Measurements from ENCODE around the gene SOD2. TPM values are rescaled to one million over a fixed set of nuclear protein-coding genes. Genes with fewer than 3 reads are reported as not detected.

The SOD2 gene
- total and polyA plus RNA-seq, 2 donors (not counting 3 experiments of a cell fraction or from before 2014, with no cell fraction given) = 31.6 to 62.7 TPM

DNA sequence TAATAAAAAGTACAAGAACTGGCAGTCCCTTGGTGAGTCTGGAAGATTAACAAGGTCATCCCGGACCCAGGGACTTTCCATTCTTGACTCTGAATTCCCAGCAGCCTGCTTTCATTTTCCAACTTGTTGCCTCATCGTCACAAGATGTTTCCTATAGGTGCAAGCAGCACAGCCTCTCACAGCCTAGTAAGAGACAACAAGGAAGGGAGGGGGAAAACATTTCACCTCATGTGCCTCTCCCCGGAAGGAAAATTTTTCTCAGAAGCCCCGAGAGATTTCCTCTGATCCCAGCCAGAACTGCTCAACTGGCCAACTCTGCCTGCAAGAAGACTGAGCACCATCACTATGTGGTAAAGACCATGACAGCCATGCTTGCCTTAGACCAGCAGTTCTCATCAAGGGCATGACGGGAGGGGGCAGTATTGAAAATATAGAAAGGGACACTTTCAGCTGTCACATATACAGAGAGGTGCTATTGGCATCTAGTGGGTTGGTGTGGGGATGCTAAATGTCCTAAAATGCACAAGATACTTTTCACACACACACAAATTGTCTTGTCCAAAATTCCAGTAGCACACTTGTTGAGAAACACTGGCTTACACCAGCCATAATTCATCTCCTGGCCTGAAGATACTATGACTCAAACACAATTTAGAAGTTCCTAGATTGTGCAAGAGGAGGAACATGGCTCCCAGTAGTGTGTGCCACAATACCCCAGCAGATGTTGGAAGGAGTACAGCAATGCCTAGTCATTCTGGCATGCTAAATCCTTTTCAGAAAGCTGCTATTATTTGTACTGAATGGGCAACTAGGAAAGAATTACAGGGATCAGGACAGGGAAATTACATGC is 23.4 kb upstream of the SOD2 start:
- no peak overlapping the region for H3K4me2 ChIP-seq (ENCODE audit: insufficient read depth, low read length)
- CTCF ChIA-PET = interaction anchor here (1.6 kb wide), 1 partner anchor 10 kb away, joined by 5 read pairs; the partner anchor contains the start of gene WTAP
- H3K4me1 ChIP-seq (ENCODE audit: control insufficient read depth, extremely low read depth, insufficient read depth, low read length) = no peaks in the 10 kb centered on the region
- no peak overlapping the region for H3K27ac ChIP-seq (ENCODE audit: insufficient read depth, low read depth, low read length)
- no peak for DNase-seq (ENCODE audit: low read depth, low spot score)
- H3K36me3 ChIP-seq (ENCODE audit: control insufficient read depth in 2 of 2, extremely low read depth in 1 of 2, insufficient read depth in 2 of 2, low read length in 2 of 2) = no peaks in the 10 kb centered on the region
- no peaks in the 10 kb centered on the region for H3K9me3 ChIP-seq (replicated peaks; ENCODE audit: control insufficient read depth, insufficient read depth, low read length)
- dilution Hi-C loops (cut with MboI; ENCODE audit: extremely low pct_ligation_motif_present, low sequenced_read_pairs) (no loop called here), intact Hi-C loops (cut with micrococcal nuclease) (no loop called here)
- no peak for TF ChIP-seq JUN (IDR thresholded peaks at IDR 0.05; ENCODE audit: borderline replicate concordance, insufficient read depth, insufficient read length, low read depth)
- TF ChIP-seq, protein P1, sequence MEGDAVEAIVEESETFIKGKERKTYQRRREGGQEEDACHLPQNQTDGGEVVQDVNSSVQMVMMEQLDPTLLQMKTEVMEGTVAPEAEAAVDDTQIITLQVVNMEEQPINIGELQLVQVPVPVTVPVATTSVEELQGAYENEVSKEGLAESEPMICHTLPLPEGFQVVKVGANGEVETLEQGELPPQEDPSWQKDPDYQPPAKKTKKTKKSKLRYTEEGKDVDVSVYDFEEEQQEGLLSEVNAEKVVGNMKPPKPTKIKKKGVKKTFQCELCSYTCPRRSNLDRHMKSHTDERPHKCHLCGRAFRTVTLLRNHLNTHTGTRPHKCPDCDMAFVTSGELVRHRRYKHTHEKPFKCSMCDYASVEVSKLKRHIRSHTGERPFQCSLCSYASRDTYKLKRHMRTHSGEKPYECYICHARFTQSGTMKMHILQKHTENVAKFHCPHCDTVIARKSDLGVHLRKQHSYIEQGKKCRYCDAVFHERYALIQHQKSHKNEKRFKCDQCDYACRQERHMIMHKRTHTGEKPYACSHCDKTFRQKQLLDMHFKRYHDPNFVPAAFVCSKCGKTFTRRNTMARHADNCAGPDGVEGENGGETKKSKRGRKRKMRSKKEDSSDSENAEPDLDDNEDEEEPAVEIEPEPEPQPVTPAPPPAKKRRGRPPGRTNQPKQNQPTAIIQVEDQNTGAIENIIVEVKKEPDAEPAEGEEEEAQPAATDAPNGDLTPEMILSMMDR (IDR thresholded peaks at IDR 0.05; ENCODE audit: extremely low read depth in 1 of 2, insufficient read depth in 1 of 2, low read depth in 1 of 2, low read length in 2 of 2) = no peak
- no peak overlapping the region for H2AFZ ChIP-seq (ENCODE audit: low read depth, low read length)
- no peak for FAIRE-seq
- no peaks in the 10 kb centered on the region for H3K27me3 ChIP-seq (ENCODE audit: control insufficient read depth in 2 of 2, insufficient read depth in 2 of 2, low read length in 2 of 2)
- H4K20me1 ChIP-seq (replicated peaks; ENCODE audit: control insufficient read depth, extremely low read depth, insufficient read depth, low read length) = no peaks in the 10 kb centered on the region
- BruUV-seq (replicated peaks) = no TSS peak
- H3K79me2 ChIP-seq (ENCODE audit: control insufficient read depth, insufficient read depth, low read length) = no peaks in the 10 kb centered on the region
- H3K4me3 ChIP-seq (replicated peaks in 1 of 3; ENCODE audit: insufficient read depth in 1 of 3, low read depth in 1 of 3, low read length in 3 of 3) = no peak overlapping the region
- H3K9me1 ChIP-seq (replicated peaks; ENCODE audit: control insufficient read depth, extremely low read depth, insufficient read depth, low read length) = no peaks in the 10 kb centered on the region
- POLR2A ChIA-PET = no interaction called here
- no peak overlapping the region for H3K9ac ChIP-seq (replicated peaks; ENCODE audit: extremely low read depth, insufficient read depth, low read length)

DNA sequence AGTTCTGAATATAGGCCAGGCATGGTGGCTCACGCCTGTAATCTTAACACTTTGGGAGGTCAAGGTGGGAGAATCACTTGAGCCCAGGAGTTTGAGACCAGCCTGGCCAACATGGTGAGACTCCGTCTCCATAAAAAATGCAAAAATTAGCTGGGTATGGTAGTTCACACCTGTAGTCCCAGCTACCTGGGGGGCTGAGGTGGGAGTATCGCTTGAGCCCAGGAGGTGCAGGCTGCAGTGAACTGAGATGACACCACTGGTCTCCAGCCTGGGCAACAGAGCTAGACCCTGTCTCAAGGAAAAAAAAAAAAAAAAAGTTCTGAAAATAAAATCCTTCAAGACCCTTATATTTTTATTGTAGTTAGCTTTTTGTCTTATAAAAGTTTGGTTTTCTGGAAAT is 22.6 kb upstream of the SOD2 start:
- ChIA-PET POLR2A (no interaction called here), CTCF (no interaction called here)
- H3K4me2 ChIP-seq (ENCODE audit: insufficient read depth, low read length) = no peak overlapping the region
- DNase-seq (ENCODE audit: low read depth, low spot score) (no peak), FAIRE-seq (no peak)
- H2AFZ ChIP-seq (ENCODE audit: low read depth, low read length) = no peak overlapping the region
- BruUV-seq (replicated peaks) = no TSS peak
- no peak overlapping the region for H3K27ac ChIP-seq (ENCODE audit: insufficient read depth, low read depth, low read length)
- H3K9ac ChIP-seq (replicated peaks; ENCODE audit: extremely low read depth, insufficient read depth, low read length) = no peak overlapping the region
- H3K4me3 ChIP-seq (replicated peaks in 1 of 3; ENCODE audit: insufficient read depth in 1 of 3, low read depth in 1 of 3, low read length in 3 of 3) = no peak overlapping the region
- intact Hi-C loops (cut with micrococcal nuclease) (no loop called here), dilution Hi-C loops (cut with MboI; ENCODE audit: extremely low pct_ligation_motif_present, low sequenced_read_pairs) (no loop called here)
- no peaks in the 10 kb centered on the region for H3K4me1 ChIP-seq (ENCODE audit: control insufficient read depth, extremely low read depth, insufficient read depth, low read length)
- TF ChIP-seq POLR2A (IDR thresholded peaks at IDR 0.05; ENCODE audit: low read depth, low read length) (no peak), JUN (IDR thresholded peaks at IDR 0.05; ENCODE audit: borderline replicate concordance, insufficient read depth, insufficient read length, low read depth) (no peak), POLR2AphosphoS5 (IDR thresholded peaks at IDR 0.05; ENCODE audit: insufficient read depth, low read depth, low read length) (no peak), GATA2 (IDR thresholded peaks at IDR 0.05; ENCODE audit: insufficient read depth, insufficient read length, low read depth, low read length) (no peak), FOS (IDR thresholded peaks at IDR 0.05; ENCODE audit: borderline replicate concordance, insufficient read depth, low read length) (no peak), EZH2 (IDR thresholded peaks at IDR 0.05; ENCODE audit: borderline replicate concordance, low read depth, low read length, severe bottlenecking) (no peak), MYC (IDR thresholded peaks at IDR 0.05; ENCODE audit: low read depth, low read length) (no peak)
- TF ChIP-seq, protein P1 (IDR thresholded peaks at IDR 0.05; ENCODE audit: extremely low read depth in 1 of 2, insufficient read depth in 1 of 2, low read depth in 1 of 2, low read length in 2 of 2) = no peak
- TF ChIP-seq, protein P2, sequence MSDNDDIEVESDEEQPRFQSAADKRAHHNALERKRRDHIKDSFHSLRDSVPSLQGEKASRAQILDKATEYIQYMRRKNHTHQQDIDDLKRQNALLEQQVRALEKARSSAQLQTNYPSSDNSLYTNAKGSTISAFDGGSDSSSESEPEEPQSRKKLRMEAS (IDR thresholded peaks at IDR 0.05; ENCODE audit: insufficient read depth, insufficient read length) = no peak
- H3K79me2 ChIP-seq (ENCODE audit: control insufficient read depth, insufficient read depth, low read length) = no peaks in the 10 kb centered on the region
- no peaks in the 10 kb centered on the region for H3K36me3 ChIP-seq (ENCODE audit: control insufficient read depth in 2 of 2, extremely low read depth in 1 of 2, insufficient read depth in 2 of 2, low read length in 2 of 2)
- H4K20me1 ChIP-seq (replicated peaks; ENCODE audit: control insufficient read depth, extremely low read depth, insufficient read depth, low read length) = no peaks in the 10 kb centered on the region
- H3K9me3 ChIP-seq (replicated peaks; ENCODE audit: control insufficient read depth, insufficient read depth, low read length) = no peaks in the 10 kb centered on the region
- no peaks in the 10 kb centered on the region for H3K27me3 ChIP-seq (ENCODE audit: control insufficient read depth in 2 of 2, insufficient read depth in 2 of 2, low read length in 2 of 2)
- H3K9me1 ChIP-seq (replicated peaks; ENCODE audit: control insufficient read depth, extremely low read depth, insufficient read depth, low read length) = no peaks in the 10 kb centered on the region
